ENCODE data around the gene CCDC88C.

Gene CCDC88C

DNA sequence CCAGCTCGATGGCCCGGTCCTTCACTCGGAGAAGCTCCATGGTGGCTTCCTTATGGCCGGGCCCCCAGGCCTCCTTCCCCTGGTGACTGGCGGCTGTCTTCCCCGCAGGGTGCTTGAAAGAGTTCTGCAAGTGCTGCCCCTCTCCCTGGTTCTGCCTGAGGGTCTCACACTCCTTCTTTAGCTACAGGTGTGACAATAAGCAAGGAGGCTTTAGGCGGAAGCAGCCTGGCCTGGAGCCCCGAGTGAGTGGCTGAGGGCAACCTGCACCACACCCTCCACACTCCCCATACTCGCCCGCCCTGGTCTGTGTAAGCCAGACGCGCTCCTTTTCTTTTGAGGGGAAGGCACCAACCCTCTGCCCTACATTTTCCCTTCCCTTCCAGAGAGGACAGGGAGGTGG lies 110.6 kb downstream of the CCDC88C start:
- DNase-seq (ENCODE audit: low read depth): no peak

DNA sequence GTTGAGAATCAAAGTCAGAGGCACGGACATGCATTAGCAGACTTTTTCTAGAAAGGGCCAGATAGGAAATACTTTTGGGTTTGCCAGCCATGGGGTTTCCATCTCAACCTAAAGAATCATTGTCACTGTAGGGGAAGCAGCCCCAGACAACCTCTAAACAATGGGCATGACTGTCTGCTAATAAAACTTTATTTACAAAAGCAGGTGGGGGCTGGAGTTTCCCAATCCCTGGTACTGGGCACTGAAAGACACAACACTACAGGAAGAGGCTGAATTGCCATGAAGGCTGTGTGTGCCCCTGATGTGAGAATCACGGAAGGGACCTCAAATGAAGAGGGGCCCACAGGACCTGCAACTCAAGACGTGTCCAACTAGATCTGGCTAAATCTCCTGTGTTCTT lies 111.1 kb downstream of the CCDC88C start:
- no peak for DNase-seq (ENCODE audit: low read depth)
- H3K4me3 ChIP-seq (ENCODE audit: control insufficient read depth, low read depth, low read length): no peak overlapping the region
- TF ChIP-seq, protein P1, sequence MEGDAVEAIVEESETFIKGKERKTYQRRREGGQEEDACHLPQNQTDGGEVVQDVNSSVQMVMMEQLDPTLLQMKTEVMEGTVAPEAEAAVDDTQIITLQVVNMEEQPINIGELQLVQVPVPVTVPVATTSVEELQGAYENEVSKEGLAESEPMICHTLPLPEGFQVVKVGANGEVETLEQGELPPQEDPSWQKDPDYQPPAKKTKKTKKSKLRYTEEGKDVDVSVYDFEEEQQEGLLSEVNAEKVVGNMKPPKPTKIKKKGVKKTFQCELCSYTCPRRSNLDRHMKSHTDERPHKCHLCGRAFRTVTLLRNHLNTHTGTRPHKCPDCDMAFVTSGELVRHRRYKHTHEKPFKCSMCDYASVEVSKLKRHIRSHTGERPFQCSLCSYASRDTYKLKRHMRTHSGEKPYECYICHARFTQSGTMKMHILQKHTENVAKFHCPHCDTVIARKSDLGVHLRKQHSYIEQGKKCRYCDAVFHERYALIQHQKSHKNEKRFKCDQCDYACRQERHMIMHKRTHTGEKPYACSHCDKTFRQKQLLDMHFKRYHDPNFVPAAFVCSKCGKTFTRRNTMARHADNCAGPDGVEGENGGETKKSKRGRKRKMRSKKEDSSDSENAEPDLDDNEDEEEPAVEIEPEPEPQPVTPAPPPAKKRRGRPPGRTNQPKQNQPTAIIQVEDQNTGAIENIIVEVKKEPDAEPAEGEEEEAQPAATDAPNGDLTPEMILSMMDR (IDR thresholded peaks at IDR 0.05; ENCODE audit: control insufficient read depth, insufficient read depth, low read depth, low read length, missing control alignments): no peak

More for the DNA sequence above, 110.6 kb downstream of the CCDC88C start:
- TF ChIP-seq, protein P1 (IDR thresholded peaks at IDR 0.05; ENCODE audit: control insufficient read depth, insufficient read depth, low read depth, low read length, missing control alignments): no peak
- H3K4me3 ChIP-seq (ENCODE audit: control insufficient read depth, low read depth, low read length): no peak overlapping the region

DNA sequence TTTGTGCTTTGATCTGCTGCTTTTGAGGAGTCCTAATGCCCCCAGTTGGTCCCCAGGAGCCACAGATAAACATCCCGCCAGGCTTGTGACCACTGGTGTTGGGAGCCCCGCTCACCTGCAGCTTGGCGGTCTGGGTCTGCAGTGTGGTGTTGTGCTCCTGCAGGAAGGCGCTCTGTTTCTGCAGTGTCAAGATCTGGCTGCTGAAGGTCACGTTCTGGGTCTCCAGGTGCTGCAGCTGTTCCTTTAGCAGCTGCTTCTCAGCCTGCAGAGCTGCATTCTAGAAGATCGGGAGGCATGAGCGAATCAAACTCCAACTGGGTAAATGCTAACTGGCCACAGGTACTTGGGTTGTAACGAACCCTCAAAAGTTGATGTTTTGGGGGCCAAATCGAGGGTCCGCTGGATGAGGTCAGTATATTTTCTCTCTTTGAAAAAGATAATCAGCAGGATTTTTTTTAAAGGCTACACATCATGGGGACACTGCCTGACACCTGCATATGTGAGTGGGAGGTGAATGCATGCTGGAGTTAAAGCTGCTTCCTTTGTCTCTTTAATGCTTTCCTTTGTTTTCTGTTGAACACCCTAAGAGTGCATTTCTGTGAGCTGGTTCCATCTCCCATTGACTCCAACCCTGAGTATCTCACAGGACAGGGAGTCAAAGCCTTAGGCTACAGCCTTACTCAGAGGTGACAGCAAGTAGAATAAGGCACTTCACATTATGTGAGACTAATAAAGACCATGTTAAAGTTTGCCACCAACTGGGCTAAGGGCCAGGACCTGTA lies 111.8 kb downstream of the CCDC88C start:
- no peak overlapping the region for H3K4me3 ChIP-seq (ENCODE audit: control insufficient read depth, low read depth, low read length)
- TF ChIP-seq, protein P1 (IDR thresholded peaks at IDR 0.05; ENCODE audit: control insufficient read depth, insufficient read depth, low read depth, low read length, missing control alignments): no peak
- DNase-seq (ENCODE audit: low read depth): no peak

DNA sequence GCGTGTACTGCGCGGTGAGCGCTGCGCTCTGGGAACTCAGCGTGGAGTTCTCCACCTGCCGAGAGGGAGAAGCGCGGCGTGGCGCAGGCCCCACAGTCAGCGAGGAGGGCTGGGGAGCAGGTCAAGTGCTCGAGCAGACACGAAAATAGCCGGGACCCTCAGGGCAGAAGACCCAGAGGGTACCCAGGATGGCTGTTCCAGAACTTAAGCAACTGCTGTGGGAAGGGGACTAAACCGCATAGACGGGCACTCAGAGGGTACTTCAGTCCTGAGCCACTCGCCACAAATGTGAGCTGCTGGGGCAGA lies 113.7 kb downstream of the CCDC88C start:
- no peak overlapping the region for H3K4me3 ChIP-seq (ENCODE audit: control insufficient read depth, low read depth, low read length)
- DNase-seq (ENCODE audit: low read depth): no peak
- TF ChIP-seq, protein P1 (IDR thresholded peaks at IDR 0.05; ENCODE audit: control insufficient read depth, insufficient read depth, low read depth, low read length, missing control alignments): no peak

DNA sequence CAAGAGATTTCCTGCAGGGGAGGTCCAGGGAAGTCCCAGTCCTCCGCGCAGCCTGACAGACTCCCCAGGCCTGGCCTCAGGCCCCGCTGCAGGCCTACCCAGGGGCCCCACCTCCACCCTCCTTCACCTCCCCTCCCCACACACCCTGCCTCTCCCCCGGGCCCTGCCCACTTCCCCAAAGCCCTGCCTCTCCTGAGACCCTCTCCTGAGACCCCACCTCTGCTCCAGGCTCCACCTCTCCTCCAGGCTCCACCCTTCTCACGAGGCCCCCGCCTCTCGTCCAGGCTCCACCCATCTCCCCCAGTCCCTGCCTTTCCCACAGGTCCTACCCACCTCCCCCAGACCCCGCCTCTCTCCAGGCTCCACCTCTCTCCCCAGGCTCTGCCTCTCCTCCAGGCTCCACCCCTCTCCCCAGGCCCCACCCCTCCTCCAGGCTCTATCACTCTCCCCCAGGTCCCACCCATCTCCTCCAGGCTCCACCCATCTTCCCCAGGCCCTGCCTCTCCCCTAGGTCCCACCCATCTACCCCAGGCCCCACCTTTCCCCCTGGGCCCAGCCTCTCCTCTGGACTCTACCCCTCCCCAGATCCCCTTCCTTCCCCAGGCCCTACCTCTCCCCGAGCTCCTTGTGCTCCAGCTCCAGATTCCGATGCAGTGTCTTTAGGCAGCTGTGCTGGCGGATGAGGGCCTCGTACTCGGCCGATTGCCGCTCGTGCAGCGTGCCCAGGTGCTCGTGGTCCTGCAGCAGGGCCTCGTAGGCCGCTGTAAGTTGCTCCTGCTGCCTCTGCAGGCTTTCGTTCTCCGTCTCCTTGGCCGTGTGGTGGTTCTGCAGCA lies 114.3 kb downstream of the CCDC88C start:
- DNase-seq (ENCODE audit: low read depth): no peak
- no peak overlapping the region for H3K4me3 ChIP-seq (ENCODE audit: control insufficient read depth, low read depth, low read length)
- TF ChIP-seq, protein P1 (IDR thresholded peaks at IDR 0.05; ENCODE audit: control insufficient read depth, insufficient read depth, low read depth, low read length, missing control alignments): no peak

DNA sequence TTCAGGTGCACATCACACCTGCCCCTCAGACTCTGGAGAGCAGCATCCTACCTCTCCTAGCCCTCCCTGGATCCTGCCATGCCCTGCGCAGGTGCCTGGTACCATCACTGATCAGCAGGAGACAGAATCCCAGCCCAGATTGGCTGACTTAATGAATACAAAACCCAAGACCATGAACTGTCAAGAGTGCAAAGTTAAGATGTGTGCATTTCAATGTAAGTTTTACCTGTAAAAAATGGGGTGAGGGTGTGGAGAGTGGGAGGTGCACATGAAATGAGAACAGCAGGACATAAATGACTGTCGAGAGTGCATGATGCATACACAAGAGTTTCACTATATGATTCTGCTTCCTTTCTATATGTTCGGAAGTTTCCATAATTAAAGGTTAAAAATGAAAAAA lies 115.2 kb downstream of the CCDC88C start:
- TF ChIP-seq, protein P1 (IDR thresholded peaks at IDR 0.05; ENCODE audit: control insufficient read depth, insufficient read depth, low read depth, low read length, missing control alignments): no peak
- H3K4me3 ChIP-seq (ENCODE audit: control insufficient read depth, low read depth, low read length): no peak overlapping the region
- DNase-seq (ENCODE audit: low read depth): no peak

Data from AG09309 (cell line).